Measurements from ENCODE around the gene PLXNB3.
"Not testable (repeated sequence)": the region's sequence is repeated elsewhere in the genome, so short reads cannot be mapped to it uniquely, and the experiment has no call there.

The PLXNB3 gene

DNA sequence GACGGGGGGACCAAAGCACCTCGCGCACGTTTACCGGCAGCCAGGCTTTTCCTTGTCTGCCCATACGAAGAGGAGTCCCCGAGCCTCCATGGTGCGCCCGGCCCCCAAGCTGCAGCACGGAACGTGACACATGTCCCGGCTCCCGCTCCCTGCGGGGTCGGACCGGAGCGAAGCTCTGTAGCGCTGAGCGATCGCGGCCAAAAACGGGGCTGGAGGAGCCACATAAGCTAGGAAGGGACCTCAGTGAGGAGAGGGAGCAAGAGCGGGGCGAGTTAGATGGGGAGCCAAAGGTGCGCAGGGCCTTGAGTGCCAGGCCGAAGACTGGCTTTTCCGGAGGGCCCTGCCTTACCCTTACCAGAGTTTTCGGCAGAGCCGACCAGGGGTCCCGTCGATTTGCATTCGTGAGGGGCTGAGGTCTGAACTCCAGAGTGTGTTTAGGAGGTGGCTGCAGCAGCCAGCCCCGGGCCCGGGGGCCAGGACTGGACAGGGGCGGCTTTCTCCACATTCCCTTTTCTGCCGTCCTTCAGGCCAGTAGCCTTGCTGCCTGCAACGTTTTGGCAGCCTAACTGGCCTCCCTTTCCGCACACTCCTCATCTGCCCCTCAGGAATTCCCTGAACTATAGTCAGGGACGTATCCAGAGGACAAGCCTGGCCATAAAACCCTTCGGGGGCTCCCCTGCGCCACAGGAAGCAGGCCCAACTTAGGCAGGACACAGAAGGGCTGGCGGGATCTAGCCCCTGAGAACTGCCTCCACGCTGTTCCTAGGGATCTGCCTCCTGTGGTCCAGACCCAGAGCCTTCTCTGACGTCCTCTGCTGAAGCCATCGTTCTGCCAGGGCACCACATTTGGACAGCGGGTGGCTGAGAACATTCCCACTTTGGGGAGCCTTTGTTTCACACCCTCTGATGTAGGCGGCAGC lies 31.1 kb downstream of the PLXNB3 start:
- DNase-seq = no peak

DNA sequence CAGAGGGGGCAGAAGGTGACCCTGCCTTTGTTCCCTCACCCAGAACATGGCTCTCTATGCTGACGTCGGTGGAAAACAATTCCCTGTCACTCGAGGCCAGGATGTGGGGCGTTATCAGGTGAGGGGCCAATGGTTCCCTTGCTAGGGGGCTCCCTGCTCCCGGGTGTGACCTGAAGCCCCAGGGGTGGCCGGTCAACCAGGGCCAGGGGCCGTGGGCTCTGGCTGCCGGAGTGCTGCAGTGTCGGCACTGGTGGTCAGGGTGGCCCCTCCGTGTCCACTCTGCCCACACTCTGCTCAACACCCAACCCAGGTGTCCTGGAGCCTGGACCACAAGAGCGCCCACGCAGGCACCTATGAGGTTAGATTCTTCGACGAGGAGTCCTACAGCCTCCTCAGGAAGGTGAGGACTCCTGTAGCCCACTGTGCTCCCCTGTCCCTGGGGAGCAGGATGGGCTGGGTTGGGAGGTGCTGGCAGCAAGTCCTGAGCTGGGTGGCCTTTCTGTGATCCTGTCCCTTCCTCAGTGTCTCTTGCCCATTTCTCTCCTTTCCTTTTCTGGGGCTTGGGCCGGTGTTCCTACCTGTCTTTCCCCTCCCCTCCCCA lies 33.5 kb downstream of the PLXNB3 start:
- DNase-seq = no peak

DNA sequence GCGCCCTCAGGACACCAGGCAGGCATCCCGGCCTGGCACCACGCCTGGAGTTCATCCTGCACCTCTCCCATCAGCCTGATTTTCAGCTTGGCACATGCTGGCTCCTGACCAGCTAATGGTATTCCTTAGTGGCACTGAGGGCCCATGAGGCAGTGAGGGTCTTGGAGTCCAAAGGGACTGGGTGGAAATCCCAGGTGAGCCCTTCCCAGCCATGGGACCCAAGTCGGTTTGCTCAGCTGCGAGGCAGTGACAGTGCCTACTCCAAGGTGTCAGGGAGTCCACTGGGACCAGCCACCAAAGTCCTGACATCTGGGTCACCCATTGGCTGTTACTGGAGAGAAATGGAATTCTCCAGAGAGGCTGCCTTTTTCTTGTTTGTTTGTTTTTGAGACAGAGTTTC lies 35.3 kb downstream of the PLXNB3 start:
- no peak for DNase-seq

DNA sequence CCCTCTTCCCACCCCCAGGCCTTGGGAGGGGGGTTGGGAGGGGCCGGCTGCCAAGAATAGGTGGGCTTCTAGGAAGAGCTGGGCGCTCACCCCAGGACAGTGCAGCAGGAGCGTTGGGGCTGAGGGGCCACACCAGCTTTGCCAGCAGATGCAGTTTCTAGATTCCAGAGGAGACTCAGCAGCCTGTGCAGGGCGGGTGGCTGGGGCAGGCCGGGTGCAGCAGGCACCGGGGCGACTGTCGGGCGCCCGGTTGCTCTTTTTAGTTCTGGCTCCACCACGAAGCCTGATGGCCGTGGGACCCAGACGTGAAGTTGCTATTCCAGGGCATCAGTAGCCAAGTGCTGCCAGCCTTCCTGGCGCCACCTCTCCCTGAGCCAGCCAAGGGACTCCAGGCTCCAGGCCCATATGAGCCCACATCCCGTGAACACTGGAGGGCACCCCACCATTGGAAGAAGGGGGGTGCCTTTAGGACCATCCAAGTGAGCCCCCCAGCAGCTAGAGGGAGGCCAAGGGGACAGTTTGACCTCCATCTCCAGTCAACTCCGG lies 36.2 kb downstream of the PLXNB3 start:
- no peak for DNase-seq

DNA sequence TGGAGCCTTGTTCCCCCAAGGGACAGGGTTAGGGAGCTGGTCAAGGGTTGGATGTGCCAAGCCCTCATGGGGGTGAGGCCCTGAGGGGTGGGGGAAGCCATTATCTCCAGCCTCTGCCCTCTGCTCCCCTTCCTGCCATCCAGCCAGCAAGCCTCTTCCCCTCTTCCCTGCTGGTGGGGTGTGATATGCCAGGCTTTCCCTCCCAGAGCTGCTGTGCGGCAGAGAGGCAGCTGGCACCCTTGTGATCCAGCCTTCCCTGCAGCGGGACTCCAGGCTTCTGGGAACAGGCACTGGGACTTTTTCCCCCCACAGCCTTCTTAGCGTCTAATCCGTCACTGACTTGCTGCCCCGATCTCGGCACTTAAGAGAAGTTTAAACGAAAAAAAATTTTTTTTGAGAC lies 36.7 kb downstream of the PLXNB3 start:
- DNase-seq = no peak

DNA sequence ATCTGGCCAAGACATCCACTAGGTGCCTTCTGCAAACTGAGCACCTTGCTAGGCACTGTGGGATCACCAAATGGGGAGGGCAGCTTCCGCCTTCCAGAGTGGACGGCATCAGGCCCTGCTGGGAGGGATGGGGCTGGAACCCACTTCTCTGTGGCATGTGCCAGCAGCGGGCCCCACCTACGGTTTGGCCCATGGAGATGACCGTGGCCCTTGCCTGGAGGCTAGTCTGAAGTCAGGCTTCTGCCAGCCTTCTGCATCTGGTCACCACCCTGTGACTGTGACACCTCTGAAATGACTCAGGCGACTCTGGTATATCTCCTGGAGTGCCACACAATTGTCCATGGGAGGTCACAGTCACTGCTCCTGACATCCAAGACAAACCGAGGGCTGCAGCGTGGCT lies 37.6 kb downstream of the PLXNB3 start:
- no peak for DNase-seq

DNA sequence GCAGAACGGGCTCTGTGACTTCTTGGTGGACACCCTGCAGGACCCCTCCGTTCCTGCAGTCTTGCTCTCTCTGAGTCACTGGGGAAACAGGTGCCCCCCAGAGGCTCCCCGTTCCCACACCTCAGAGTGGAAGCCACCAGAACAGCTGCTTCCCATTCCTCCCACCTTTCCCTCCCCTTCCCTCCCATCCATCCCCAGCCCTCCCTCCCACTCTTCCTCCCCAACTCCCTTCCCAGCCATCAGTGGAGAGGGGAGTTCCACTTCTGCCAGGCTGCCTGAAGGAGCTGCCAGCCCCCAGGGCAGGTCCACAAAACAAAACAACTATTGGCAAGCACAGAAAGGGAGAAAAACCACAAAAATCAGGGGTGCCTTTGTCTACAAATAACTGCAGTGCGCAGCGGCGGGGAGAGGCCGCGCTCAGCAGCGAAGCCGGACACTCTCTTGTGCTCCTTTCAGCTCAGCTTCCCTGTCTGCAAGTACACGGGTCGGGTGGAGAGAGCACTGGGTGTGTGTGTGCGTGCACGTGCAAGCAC lies 38.5 kb downstream of the PLXNB3 start:
- no peak for DNase-seq

DNA sequence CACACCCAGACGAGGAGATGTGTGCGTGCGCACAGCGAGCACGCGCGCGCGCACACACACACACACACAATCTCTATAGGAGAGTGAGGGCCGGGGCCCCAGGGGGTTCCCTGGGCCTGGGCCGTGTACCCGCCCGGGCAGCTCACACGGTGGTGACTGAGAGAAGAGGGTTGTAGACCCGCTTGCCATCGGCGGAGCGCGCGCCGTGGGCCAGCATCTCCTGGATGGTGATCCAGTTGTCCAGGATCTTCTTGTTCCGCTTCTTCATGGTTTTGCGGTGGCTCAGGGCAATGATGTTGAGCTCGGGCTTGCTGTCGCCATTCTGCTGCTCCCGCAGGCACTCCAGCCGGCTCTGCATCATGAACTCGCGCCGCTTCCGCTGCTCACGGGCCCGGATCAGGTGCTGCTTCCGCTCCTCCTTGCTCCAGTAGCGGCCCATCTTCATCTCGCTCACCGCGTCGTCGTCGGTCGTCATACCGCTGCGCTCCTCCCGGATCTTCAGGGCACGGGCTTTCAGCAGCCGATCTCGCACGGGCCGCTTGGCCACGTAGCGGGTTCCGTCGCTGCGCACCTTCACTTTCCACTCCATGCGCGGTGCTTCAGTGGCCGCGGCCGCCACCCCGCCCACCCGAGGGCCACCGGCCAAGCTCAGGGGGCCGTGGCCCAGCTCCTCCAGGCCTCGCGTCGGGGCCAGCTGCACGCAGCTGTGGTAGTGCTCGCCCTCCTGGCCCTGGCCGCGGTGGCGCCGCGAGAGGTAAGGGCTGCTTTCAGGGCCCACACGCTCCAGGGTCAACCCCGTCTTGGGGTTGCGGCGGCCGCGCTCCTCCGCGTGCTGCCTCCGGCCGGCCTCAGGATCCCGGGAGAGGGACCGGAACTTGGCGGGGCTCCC lies 39.4 kb downstream of the PLXNB3 start:
- DNase-seq = no peak

DNA sequence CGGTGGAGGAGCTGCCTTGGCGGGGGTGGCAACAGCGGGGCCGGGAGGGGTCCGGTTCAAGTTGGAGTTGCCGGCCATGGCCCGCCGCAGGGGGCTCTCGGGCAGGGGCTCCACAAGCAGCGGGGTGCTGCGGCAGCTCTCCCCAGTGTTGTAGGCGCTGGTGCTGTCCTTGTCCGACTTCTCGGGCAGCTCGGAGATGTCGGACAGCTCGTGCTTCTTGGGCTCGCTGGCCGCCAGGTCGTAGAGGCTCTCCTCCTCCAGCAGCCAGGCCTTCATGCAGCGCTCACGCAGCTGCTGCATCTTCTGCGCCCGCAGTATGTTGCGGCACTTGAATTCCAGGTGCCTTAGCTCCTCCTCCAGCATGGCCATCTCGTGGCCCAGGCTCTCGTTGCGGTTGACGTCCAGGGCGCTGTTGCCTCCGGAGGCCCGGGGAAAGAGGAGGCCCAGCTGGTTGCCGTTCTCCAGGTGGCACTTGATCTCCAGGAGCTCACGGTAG lies 40.1 kb downstream of the PLXNB3 start:
- no peak for DNase-seq

DNA sequence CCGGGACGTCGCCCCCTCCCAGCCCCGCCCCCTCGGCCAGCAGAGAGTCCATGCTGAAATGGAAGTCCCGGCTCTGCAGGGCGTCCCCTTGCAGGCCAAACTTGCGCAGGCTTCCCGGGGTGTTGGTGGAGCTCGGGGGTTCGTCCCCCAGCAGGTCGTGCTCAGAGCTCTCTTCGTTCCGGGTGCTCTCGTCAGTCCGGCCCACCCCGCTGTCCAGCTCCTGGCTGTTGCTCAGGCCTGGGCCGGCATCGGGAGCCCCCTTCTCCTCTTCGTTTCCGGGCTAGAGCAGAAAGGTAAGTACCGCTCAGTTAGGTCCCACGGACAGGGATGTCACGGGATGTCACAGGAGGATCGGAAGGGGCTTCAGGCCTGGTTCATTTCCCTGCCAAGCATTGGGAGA lies 40.6 kb downstream of the PLXNB3 start:
- no peak for DNase-seq

DNA sequence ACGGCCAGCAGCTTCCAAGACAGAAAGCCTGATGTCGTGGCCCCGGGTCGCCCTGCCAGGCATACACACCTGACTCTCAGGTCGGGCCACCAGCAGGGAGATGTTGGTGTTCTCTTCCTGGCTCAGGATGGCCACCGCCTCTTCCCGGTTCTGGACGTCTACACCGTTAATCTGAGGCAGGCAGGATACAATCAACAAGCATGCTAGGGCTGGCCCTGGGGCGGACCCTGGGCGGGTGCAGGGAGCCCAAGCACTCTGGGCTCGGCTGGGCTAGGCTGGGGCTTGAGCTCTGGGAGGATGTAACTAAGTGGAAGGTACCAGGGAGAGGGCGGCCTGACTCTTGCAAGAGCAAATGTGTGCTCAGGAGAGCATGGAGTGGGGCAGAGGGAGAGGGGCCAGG lies 41.4 kb downstream of the PLXNB3 start:
- DNase-seq = no peak

DNA sequence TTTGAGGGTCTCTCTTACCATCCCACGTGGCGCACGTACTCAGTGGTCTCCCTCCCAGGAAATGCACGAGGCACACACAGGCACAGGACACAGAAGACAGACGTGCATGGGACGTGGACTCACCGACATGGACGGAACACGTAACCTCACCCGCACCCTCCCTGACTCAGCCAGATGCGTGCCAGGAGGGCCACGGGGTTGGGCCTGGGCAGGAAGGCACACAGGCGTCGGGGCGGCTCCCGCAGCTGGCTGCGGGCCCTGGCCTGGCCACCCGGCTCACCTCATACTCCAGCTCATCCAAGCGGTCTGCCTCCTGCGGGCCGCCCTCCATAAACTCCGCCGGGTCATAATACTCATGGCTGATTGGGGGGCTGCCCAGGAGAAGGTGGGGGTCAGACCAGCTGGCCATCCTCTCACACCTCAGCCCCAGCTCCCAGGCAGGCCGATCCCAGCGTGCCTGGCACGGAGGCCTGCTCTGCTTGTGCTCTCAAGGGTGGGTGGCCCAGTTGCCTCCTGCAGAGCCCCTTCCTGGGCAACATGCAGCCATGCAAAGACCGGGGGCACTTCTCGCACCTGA lies 43.0 kb downstream of the PLXNB3 start:
- DNase-seq = no peak

DNA sequence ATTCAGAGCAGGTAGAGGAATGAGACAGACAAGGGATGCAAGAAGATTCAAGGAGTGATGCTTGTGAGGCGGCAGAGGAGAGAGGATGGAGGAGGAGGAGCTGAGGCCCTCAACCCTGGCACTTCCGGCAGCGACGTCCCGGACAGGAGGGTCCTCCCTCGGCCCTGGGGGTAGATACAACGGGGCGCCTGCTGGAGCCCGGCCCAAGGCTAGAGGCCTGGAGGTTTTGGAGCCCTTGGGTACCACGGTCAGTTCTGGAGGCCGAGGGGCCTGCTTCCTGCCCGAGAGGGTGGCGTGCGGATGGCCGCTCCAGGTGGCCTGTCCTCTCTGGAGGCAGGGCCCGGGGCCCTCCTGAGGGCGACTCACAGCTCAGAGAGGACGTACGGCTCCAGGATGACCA lies 43.9 kb downstream of the PLXNB3 start:
- no peak for DNase-seq

DNA sequence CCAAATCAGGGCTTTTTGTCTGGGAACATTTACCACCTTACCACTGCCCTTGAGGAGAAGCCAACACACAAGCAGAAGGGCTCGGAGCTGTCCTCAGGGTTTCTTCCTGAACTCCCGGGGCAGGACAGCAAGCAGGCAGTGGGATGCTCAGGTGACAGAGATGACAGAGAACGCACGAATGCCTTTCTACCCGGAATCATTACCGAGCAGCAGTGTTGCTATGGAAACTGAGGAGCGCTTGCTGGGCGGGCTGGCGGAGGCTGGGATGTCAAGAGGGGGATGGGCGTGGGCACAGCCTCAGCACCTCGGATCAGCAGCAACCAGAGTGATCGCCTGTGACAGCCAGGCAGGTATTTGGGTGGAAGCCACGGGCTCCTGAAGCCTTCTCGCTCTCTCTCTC lies 48.2 kb downstream of the PLXNB3 start:
- no peak for DNase-seq

DNA sequence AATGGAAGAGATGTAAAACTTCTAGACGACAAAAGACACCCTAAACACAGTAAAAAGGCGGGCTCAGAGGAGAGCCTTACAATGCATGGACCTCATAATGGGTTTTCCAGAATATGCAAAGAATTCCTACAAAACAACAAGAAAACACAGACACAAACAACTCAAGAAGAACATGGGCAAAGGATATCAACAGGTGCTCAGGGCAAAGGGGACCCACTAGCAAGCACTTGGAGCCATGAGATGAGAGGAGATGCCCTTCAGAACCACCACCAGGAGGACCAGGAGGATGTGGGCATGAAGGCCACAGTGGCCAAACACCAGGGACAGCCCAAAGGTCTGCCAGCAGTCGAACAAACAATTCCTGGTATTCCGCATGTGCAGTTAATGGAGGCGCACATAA lies 49.1 kb downstream of the PLXNB3 start:
- DNase-seq = no peak

DNA sequence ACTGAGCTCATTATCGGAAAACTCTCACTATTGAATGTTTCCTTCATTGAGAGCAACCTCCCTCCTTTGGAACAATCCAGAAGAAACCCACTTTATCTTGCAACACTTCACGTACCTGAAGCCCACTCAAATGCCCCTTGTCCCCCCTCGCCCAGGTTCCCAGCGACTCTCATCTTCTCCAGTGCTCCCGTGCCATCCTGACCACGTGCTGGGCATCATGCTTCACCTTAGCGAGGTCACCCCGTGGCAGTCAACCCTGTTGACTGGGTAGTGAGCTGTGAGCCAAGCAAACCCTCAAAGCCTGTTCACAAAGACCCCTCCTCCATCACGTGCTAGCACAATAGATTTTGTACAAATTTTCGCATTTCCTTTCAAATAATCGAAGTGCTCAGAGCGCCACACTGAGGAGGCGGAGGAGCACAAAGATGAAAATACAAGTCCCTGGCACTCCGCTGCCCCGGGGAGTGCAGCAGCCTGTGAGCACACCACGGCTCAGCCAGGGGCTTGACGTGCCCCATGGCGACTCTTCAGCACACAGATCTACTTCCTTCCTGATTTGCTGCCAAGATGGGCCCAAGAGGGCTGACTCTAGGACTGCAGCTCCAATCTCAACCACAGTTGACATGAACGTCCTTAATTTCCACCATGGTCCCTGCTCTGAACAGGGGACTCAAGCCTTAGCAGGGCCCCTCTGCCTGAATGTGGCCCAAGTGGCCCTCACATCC lies 50.7 kb downstream of the PLXNB3 start:
- no peak for DNase-seq

DNA sequence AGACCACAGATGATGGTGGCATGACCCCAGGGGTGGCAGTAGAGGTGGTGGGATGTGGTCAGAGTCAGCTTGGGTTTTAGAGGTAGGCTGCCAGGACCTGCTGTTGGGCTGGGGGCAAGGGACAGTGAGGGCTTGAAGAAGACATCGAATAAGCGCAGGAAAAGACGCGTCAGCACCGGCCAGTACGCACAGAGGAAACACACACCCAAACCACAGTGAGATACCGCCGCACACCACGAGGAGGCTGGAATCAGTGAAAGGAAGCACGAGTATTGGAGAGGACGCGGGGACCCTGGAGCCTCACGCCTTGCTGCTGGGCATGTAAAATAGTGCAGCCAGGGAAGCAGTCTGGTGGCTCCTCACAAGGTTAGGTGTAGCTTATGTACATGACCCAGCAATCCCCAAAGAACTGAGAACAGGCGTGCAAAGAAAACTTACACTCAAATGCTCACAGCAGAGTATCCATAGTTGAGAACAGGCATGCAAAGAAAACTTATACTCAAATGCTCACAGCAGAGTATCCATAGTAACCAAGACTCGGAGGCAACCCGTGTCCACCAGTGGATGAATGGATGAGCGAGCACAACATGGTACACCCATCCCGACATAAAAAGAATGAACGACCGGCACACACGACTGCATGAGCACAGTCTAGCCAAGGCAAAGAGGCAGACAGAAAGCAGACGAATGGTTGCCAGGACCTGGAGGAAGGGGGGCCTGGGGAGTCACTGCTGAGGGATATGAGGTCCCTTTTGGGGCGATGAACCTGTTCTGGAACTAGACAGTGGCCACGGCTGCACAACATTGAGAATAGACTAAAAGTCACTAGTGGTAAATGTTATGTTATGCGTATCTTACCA lies 53.0 kb downstream of the PLXNB3 start:
- peak; percentile 55 for DNase-seq

DNA sequence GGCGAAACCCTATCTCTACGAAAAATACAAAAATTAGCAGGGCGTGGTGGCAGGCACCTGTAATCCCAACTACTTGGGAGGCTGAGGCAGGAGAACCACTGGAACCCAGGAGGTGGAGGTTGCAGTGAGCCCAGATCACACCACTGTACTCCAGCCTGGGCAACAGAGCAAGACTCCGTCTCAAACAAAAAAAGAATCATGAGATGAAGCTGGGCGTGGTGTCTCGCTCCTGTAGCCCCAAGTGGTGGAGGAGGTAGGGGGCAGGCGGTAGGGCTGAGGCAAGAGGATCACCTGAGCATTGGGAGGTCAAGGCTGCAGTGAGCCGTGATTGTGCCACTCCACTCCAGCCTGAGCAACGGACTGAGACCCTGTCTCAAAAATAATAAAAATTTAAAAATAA lies 54.0 kb downstream of the PLXNB3 start:
- not testable (repeated sequence) for DNase-seq

DNA sequence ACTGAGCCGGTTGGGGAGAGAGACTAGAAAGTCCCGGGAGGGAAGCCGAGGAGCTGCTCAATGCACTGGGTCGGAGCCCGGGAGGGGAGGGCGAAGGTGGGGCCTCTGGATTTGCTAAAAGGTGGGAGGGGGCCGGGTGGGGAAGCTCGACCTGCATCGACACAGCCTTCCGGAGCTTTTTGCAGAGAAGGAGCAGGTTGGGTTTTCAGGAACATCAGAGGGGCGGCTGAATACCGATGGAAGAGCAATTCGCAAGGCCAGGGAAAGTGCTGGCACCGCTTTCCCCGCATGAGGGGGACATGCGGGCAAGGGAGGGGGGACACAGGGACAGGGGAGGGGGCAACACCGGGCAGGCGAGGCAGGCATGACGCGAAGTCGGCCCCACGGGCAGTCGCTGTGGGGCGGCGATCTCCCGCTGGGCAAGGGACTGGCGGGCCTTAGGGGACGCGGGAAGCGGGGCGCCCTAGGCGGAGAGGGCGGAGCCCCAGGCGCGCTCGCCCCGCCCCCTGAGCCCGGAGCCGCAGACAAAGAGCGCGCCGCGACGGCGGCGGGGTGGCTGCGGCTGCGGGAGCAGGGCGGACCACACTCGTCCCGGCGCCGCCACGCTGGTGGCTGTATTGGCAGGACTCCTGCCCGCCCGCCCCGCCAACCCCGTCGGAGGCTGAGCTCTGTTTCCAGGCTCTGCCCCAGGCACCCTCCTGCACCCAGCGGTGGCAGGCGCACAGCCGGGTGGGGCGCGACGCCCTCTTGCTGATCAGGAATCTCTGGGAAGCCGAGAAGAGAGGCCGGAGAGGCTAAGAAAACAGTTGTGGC lies 54.7 kb downstream of the PLXNB3 start:
- DNase-seq = peak; percentile 31

Measured in hematopoietic multipotent progenitor cell treated with erythropoietin and hydrocortisone succinate and interleukin-3 and kit ligand, for 8 days (in vitro differentiated cells).